ENCODE data around the gene RIGI.

GRCh38 chr9:32533336-32533735, 7.3 kb upstream of the RIGI start:
- no peak for TF ChIP-seq POLR2A (IDR thresholded peaks at IDR 0.05)
- TF ChIP-seq CTCF (IDR thresholded peaks at IDR 0.05): no peak

Data from thyroid gland (tissue), 4 donors.